GM12801 (cell line): ENCODE results near the gene NAA11.

Experiments used
- TF ChIP-seq, protein P1 (sequence below): IDR thresholded peaks from one replicate; pipeline ENCODE4 v1.5.1; 2011; ENCODE audit warnings: control low read depth; ENCODE audit not compliant: insufficient read length; ENCODE audit errors: extremely low read depth

Gene NAA11

DNA sequence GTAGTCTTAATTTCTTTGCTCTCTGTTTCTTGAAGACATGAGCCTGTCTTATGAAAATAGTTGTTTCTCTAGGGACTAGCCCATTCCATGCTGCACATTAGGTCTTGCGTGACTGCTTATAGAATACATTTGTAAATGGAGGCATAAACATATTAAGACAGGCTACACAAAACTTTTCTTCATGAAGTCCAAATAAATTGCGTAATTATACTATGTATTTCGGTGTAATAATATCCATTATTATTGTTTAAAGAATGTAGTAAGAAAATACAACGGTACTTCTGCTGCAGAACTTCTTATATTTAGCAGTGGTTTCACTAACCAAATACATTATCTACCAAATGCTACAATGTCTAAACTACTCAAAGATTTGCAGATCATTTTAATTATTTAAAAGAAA is 8.5 kb upstream of the NAA11 start:
- TF ChIP-seq, protein P1, sequence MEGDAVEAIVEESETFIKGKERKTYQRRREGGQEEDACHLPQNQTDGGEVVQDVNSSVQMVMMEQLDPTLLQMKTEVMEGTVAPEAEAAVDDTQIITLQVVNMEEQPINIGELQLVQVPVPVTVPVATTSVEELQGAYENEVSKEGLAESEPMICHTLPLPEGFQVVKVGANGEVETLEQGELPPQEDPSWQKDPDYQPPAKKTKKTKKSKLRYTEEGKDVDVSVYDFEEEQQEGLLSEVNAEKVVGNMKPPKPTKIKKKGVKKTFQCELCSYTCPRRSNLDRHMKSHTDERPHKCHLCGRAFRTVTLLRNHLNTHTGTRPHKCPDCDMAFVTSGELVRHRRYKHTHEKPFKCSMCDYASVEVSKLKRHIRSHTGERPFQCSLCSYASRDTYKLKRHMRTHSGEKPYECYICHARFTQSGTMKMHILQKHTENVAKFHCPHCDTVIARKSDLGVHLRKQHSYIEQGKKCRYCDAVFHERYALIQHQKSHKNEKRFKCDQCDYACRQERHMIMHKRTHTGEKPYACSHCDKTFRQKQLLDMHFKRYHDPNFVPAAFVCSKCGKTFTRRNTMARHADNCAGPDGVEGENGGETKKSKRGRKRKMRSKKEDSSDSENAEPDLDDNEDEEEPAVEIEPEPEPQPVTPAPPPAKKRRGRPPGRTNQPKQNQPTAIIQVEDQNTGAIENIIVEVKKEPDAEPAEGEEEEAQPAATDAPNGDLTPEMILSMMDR = no peak

DNA sequence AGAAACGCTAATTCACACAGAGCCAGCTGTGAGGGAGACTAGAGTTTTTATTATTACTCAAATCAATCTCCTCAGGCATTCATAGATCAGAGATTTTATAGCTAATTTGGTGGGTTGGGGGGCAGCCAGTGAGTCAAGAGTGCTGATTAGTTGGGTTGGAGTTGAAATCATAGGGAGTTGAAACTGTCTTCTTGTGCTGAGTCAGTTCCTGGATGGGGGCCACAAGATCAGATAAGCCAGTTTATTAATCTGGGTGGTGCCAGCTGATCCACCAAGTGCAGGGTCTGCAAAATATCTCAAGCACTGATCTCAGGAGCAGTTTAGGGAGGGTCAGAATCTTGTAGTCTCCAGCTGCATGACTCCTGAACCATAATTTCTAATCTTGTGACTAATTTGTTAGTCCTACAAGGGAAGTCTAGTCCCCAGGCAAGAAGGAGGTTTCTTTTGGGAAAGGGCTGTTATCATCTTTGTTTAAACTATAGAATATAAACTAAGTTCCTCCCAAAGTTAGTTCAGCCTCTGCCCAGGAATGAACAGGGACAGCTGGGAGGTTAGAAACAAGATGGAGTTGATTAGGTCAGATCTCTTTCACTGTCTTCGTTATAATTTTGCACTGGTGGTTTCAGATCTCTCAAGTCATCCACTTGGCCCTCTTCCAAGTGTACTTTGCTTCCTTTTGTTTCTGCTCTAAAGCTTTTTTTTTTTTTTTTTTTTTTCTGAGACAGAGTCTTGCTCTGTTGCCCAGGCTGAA is 5.4 kb upstream of the NAA11 start:
- TF ChIP-seq, protein P1 = no peak

- TF ChIP-seq, protein P1 = no peak
Observed at GRCh38 chr4:79330720-79331119, 4.9 kb upstream of the NAA11 start.

GRCh38 chr4:79325436-79325835 is 425 bp downstream of the NAA11 start:
- TF ChIP-seq, protein P1 = no peak

GRCh38 chr4:79319975-79320374 is 5.9 kb downstream of the NAA11 start:
- TF ChIP-seq, protein P1 = no peak

DNA sequence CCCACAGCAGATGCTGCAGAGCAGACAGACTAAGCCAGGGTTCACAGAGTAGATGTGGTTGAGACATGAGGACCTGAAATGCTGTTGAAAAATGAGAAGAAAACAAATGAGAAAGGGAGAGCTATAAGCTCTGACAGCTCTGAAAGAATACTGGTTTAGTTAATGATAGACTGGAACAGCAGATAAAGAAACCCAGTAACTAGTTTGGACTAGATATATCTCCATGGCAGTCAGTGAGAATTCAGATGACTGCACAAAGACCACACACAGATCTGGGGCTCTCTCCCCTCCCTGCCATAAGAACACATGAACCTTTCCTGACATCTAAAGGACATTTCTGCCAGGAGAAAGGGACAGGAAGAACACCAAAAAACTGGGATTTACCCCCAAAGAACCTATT is 8.2 kb downstream of the NAA11 start:
- TF ChIP-seq, protein P1 = no peak

DNA sequence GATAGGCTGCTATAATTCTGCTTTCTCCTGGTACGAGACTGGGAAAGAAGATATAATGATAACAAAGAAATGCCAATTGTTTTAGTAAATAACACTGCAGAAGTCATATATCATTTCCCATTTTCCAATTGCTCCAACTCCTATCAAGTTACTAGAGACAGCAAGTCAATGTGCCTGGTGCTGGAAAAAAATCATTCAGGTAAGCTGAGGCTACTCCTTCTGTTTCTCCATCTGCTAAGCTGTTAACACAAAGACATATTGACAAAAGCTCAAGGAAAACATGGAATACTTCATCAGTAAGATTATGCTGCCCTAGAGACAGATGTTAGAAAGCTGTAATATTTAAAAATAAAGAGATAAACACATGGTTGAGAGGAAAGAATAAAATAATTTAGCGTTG is 10.0 kb downstream of the NAA11 start:
- TF ChIP-seq, protein P1 = no peak

DNA sequence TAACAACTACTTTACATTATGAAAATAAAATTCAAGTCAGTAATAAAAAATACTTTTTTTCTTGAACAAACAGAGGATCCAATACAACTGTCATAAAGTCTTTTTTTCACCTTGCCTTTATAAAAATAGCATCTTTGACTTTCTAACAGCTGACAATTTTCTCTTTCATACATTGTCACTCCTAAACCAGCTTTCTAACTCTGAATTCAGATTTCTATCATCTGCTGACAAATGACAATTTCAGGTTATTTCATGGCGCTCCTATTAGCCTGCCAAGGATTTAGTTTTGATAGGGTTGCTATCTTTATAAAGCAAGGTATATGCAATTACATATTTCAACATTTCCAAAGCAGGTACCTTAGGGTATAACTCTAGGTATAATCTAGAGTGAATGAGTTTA is 14.6 kb downstream of the NAA11 start:
- TF ChIP-seq, protein P1 = no peak
